Tibial nerve (tissue), 4 donors: ENCODE measurements around the gene ASMTL. TPM values are rescaled to one million over a fixed set of nuclear protein-coding genes. Genes with fewer than 3 reads are reported as not detected.

Experiments
- DNase-seq, 2 donors: peaks; one replicate each; pipeline ENCODE4 v3.0.0-alpha.2; 2019; ENCODE audit warnings: low spot score in 2 of 2
- H3K27ac ChIP-seq, 4 donors: fragments of 200-600 bp; sonication (generic) in 3 of 4; one replicate each; pipeline ENCODE4 v1.5.1; 2017 to 2019; ENCODE audit warnings: mild to moderate bottlenecking in 1 of 4
- H3K27me3 ChIP-seq, 2 donors: fragments of 200-600 bp; sonication (generic) in 1 of 2; one replicate each; pipeline versions ENCODE4 v1.5.1 to v1.6.0; 2017 to 2019
- H3K36me3 ChIP-seq, 3 donors: fragments of 200-600 bp; sonication (generic); one replicate each; pipeline ENCODE4 v1.5.1; 2018 to 2019
- H3K4me1 ChIP-seq, 4 donors: fragments of 200-600 bp; sonication (generic) in 3 of 4; one replicate each; pipeline ENCODE4 v1.5.1; 2017 to 2019
- H3K4me3 ChIP-seq, 4 donors: fragments of 200-600 bp; sonication (generic) in 3 of 4; one replicate each; pipeline ENCODE4 v1.5.1; 2017 to 2019; ENCODE audit warnings: mild to moderate bottlenecking in 1 of 4, moderate library complexity in 1 of 4
- H3K9me3 ChIP-seq, 4 donors: fragments of 200-600 bp; sonication (generic) in 3 of 4; one replicate each; pipeline ENCODE4 v1.5.1; 2017 to 2019
- EP300 ChIP-seq, 2 donors: sonication (generic); formaldehyde crosslinking; IDR thresholded peaks; one replicate each; pipeline ENCODE4 v1.6.1; 2017; ENCODE audit warnings: antibody characterized with exemption in 2 of 2, mild to moderate bottlenecking in 1 of 2
- POLR2A ChIP-seq, 2 donors: fragments of 450-650 bp; IDR thresholded peaks; one replicate each; pipeline ENCODE4 v1.6.1; 2017; ENCODE audit warnings: antibody characterized with exemption in 2 of 2, mild to moderate bottlenecking in 2 of 2, moderate library complexity in 2 of 2
- WGBS, 2 donors: methylation state at CpG; one replicate each; pipeline ENCODE4 v1.1.5; 2018; 5-methylcytosine and 5-hydroxymethylcytosine counted together
- total RNA-seq, 4 donors: library from RNA; depleted of rRNA; stranded (reverse); fragments of >200 nt; gene quantifications; one replicate each; pipeline ENCODE4 v1.1.0, GENCODE V29; 2016
- TF ChIP-seq, protein P1 (sequence below), 5 experiments: fragments of 200-600 bp in 3 of 5; fragments of 450-650 bp in 2 of 5; sonication (generic) in 3 of 5; IDR thresholded peaks; one replicate each; pipeline ENCODE4 v1.5.1; 2016 to 2019; ENCODE audit warnings: antibody characterized with exemption in 5 of 5, mild to moderate bottlenecking in 3 of 5, moderate library complexity in 2 of 5

Gene ASMTL
- total RNA-seq, 4 donors from 2014 or later: 25.1 to 47.2 (median 43.3) TPM

DNA sequence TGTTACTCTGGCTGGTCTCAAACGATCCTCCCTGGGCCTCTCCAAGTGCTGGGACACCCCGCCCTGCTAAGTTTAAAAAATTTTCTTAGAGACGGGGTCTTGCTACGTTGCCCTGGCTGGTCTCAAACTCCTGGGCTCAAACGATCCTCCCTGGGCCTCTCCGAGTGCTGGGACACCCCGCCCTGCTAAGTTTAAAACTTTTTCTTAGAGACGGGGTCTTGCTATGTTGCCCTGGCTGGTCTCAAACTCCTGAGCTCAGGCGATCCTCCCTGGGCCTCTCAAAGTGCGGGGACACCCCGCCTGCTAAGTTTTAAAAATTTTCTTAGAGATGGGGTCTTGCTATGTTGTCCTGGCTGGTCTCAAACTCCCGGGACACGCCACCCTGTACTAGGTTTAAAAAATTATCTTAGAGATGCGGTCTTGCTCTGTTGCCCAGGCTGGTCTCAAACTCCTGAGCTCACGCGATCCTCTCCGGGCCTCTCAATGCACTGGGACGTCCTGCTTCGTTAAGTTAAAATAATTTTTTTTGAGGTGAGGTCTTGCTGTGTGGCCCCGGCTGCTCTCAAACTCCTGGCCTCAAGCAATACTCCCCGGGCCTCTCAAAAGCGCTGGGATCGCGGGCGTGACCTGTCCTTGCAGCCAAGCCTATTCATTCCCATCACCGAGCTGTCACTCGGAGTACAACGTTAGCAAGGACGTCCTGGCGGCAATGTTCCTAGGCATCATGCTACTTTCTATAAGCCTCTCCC is 61.9 kb downstream of the ASMTL start:
- H3K36me3 ChIP-seq: peaks cover 0 to 49% (median 36%) of the 10 kb centered on the region in 3 donors
- H3K4me3 ChIP-seq: peak overlapping the region; percentile 85 to 100 (median 92)
- no peaks in the 10 kb centered on the region for H3K27me3 ChIP-seq
- TF ChIP-seq POLR2A (IDR thresholded peaks at IDR 0.05) (no peak), EP300 (IDR thresholded peaks at IDR 0.05) (no peak)
- TF ChIP-seq, protein P1, sequence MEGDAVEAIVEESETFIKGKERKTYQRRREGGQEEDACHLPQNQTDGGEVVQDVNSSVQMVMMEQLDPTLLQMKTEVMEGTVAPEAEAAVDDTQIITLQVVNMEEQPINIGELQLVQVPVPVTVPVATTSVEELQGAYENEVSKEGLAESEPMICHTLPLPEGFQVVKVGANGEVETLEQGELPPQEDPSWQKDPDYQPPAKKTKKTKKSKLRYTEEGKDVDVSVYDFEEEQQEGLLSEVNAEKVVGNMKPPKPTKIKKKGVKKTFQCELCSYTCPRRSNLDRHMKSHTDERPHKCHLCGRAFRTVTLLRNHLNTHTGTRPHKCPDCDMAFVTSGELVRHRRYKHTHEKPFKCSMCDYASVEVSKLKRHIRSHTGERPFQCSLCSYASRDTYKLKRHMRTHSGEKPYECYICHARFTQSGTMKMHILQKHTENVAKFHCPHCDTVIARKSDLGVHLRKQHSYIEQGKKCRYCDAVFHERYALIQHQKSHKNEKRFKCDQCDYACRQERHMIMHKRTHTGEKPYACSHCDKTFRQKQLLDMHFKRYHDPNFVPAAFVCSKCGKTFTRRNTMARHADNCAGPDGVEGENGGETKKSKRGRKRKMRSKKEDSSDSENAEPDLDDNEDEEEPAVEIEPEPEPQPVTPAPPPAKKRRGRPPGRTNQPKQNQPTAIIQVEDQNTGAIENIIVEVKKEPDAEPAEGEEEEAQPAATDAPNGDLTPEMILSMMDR (IDR thresholded peaks at IDR 0.05): no peak
- WGBS, 2 donors: 53 to 57% methylated on average over 29 to 30 of the region's 30 CpGs
- H3K9me3 ChIP-seq: no peaks in the 10 kb centered on the region
- DNase-seq: no peak
- peak overlapping the region; percentile 83 to 98 (median 96) for H3K27ac ChIP-seq
- H3K4me1 ChIP-seq: peaks cover 0 to 62% (median 23%) of the 10 kb centered on the region in 4 donors

DNA sequence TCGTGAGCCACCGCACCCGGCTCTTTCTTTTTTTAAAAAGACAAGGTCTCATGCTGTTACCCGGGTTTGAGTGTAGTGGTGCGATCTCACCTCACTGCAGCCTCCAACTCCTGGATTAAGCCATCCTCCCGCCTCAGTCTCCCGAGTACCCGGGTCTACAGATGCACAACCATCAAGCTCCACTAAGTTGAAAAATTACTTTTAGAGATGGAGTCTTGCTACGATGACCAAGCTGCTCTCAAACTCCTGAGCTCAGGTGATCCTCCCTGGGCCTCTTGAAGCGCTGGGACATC is 62.8 kb downstream of the ASMTL start:
- DNase-seq: no peak
- Histone ChIP-seq H3K4me1 (peaks cover 0 to 57% (median 22%) of the 10 kb centered on the region in 4 donors), H3K27me3 (no peaks in the 10 kb centered on the region), H3K9me3 (peaks cover 0 to 3% (median 0%) of the 10 kb centered on the region in 4 donors), H3K36me3 (peaks cover 0 to 57% (median 38%) of the 10 kb centered on the region in 3 donors), H3K27ac (no peak overlapping the region), H3K4me3 (no peak overlapping the region)
- 91 to 93% methylated on average over 10 of the region's 10 CpGs for WGBS, 2 donors
- TF ChIP-seq EP300 (IDR thresholded peaks at IDR 0.05): no peak
- TF ChIP-seq, protein P1 (IDR thresholded peaks at IDR 0.05): no peak
- no peak for TF ChIP-seq POLR2A (IDR thresholded peaks at IDR 0.05)

DNA sequence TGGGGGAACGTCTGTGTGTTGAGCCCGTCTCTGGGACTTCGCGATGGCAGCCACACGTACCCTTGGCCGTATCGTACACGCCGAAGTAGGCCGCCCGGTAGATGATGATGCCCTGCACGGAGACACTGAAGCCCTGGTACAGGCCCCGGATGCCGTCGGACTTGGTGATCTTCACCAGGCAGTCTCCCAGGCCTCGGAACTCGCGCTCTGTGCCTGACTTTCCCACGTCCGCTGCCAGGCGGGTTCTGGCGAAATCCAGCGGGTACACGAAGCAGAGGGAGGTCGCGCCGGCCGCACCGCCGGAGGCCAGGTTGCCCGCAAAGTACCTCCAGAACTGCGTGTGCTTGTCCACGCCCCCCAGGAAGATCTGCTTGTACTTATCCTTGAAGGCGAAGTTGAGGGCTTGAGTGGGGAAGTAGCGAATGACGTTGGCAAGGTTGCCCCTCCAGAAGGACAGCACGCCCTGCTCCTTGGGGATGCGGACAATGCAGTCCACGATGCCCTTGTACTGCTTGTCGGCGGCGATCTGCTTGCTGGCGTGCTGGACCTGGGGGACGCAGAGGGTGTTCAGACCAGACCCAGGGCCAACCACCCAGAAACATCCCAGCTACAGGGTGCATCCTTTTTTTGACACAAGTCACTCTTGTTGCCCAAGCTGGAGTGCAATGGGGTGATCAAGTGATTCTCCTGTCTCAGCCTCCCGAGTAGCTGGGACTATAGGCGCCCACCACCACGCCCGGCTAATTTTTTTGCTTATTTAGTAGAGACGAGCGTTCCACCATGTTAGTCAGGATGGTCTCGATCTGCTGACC is 63.3 kb downstream of the ASMTL start:
- H3K27ac ChIP-seq: no peak overlapping the region
- peaks cover 0 to 9% (median 0%) of the 10 kb centered on the region in 4 donors for H3K9me3 ChIP-seq
- no peaks in the 10 kb centered on the region for H3K27me3 ChIP-seq
- 92 to 93% methylated on average over 51 of the region's 51 CpGs for WGBS, 2 donors
- H3K4me3 ChIP-seq: no peak overlapping the region
- TF ChIP-seq POLR2A (IDR thresholded peaks at IDR 0.05) (no peak), EP300 (IDR thresholded peaks at IDR 0.05) (no peak)
- TF ChIP-seq, protein P1 (IDR thresholded peaks at IDR 0.05): no peak
- no peak for DNase-seq
- H3K4me1 ChIP-seq: peaks cover 0 to 52% (median 20%) of the 10 kb centered on the region in 4 donors
- peaks cover 0 to 63% (median 38%) of the 10 kb centered on the region in 3 donors for H3K36me3 ChIP-seq

DNA sequence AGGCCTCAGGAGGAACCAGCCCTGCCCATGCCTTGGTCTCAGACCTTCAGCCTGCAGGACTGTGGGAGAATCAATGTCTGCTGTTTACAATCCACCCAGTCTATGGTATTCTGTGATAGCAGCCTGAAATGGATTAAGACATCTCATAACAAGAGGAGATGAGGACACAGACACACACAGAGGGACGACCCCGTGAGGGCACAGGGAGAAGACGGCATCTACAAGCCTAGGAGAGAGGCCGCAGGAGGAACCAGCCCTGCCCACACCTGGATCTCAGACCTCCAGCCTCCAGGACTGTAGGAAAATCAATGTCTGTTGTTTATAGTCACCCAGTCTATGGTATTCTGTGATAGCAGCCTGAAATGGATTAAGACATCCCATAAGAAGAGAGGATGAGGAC is 64.1 kb downstream of the ASMTL start:
- 81 to 89% methylated on average over 4 of the region's 4 CpGs for WGBS, 2 donors
- DNase-seq: no peak

More for the DNA sequence above, 64.1 kb downstream of the ASMTL start:
- Histone ChIP-seq H3K9me3 (peaks cover 0 to 15% (median 0%) of the 10 kb centered on the region in 4 donors), H3K4me3 (no peak overlapping the region), H3K36me3 (peaks cover 0 to 70% (median 38%) of the 10 kb centered on the region in 3 donors), H3K27ac (no peak overlapping the region), H3K27me3 (no peaks in the 10 kb centered on the region), H3K4me1 (peaks cover 0 to 44% (median 17%) of the 10 kb centered on the region in 4 donors)
- TF ChIP-seq, protein P1 (IDR thresholded peaks at IDR 0.05): no peak
- TF ChIP-seq POLR2A (IDR thresholded peaks at IDR 0.05) (no peak), EP300 (IDR thresholded peaks at IDR 0.05) (no peak)
